Stimulated activated CD4-positive, alpha-beta T cell treated with anti-CD3 and anti-CD28 coated beads, Interleukin-1b, Interleukin-23, amount 100 ng/mL, for 1 hour (primary cell): Measurements from ENCODE around the gene NBEAL2.
"Not testable (repeated sequence)": the region's sequence is repeated elsewhere in the genome, so short reads cannot be mapped to it uniquely, and the experiment has no call there.

Source experiments
- DNase-seq, 2 donors: peaks; one replicate each; pipeline ENCODE4 v3.0.0-alpha.2; 2020; ENCODE audit warnings: low read depth in 2 of 2

The NBEAL2 gene

GRCh38 chr3:46962427-46962826 lies 17.0 kb upstream of the NBEAL2 start:
- DNase-seq: no peak

- no peak for DNase-seq
Observed at GRCh38 chr3:46962990-46963389, 16.5 kb upstream of the NBEAL2 start.

- not testable (repeated sequence) for DNase-seq
Observed at GRCh38 chr3:46964038-46964590, 15.4 kb upstream of the NBEAL2 start.

GRCh38 chr3:46965151-46965550 lies 14.3 kb upstream of the NBEAL2 start:
- no peak for DNase-seq

GRCh38 chr3:46966811-46967210 lies 12.7 kb upstream of the NBEAL2 start:
- DNase-seq: no peak

- no peak for DNase-seq
Observed at GRCh38 chr3:46968783-46969428, 10.6 kb upstream of the NBEAL2 start.

GRCh38 chr3:46970391-46971091 lies 8.9 kb upstream of the NBEAL2 start:
- no peak for DNase-seq

- no peak for DNase-seq
Observed at GRCh38 chr3:46971151-46971550, 8.3 kb upstream of the NBEAL2 start.

GRCh38 chr3:46971742-46972141 lies 7.7 kb upstream of the NBEAL2 start:
- no peak for DNase-seq

GRCh38 chr3:46972396-46972795 lies 7.1 kb upstream of the NBEAL2 start:
- no peak for DNase-seq

- no peak for DNase-seq
Observed at GRCh38 chr3:46974421-46975171, 4.9 kb upstream of the NBEAL2 start.

- peak; percentile 69 to 87 for DNase-seq
Observed at GRCh38 chr3:46976326-46977190, 2.9 kb upstream of the NBEAL2 start, which contains the start of gene CCDC12. Gene CCDC12 (minus strand): TSS chr3:46976745. CDS start chr3:46976732, 13 bp downstream.

GRCh38 chr3:46977811-46978195 lies 1.7 kb upstream of the NBEAL2 start:
- no peak for DNase-seq

GRCh38 chr3:46978381-46978780 lies 1.1 kb upstream of the NBEAL2 start:
- no peak for DNase-seq

GRCh38 chr3:46979958-46980497 lies 562 bp downstream of the NBEAL2 start:
- DNase-seq: no peak

- DNase-seq: no peak
Observed at GRCh38 chr3:46981932-46982471, 2.5 kb downstream of the NBEAL2 start.

GRCh38 chr3:46982546-46982945 lies 3.1 kb downstream of the NBEAL2 start:
- no peak for DNase-seq

- no peak for DNase-seq
Observed at GRCh38 chr3:46984591-46985459, 5.4 kb downstream of the NBEAL2 start.

- DNase-seq: no peak
Observed at GRCh38 chr3:46985588-46985987, 6.1 kb downstream of the NBEAL2 start.
